Measurements from ENCODE around the gene TXNRD3.

GRCh38 chr3:126617571-126617970, 37.4 kb downstream of the TXNRD3 start:
- TF ChIP-seq POLR2A (IDR thresholded peaks at IDR 0.05) (no peak), CTCF (IDR thresholded peaks at IDR 0.05) (no peak)

All from adrenal gland (tissue), 5 donors.